AG20443 (cell line): ENCODE results near the gene CACUL1.
"Not testable (repeated sequence)": the region's sequence is repeated elsewhere in the genome, so short reads cannot be mapped to it uniquely, and the experiment has no call there.

Experiments
- DNase-seq: peaks from one replicate; pipeline ENCODE4 v3.0.0; 2012; ENCODE audit warnings: low spot score, mixed read lengths

Gene CACUL1

GRCh38 chr10:118687472-118687871 is 67.3 kb downstream of the CACUL1 start:
- no peak for DNase-seq

- no peak for DNase-seq
These were observed 72.2 kb downstream of the CACUL1 start for GRCh38 chr10:118682533-118682932.

DNA sequence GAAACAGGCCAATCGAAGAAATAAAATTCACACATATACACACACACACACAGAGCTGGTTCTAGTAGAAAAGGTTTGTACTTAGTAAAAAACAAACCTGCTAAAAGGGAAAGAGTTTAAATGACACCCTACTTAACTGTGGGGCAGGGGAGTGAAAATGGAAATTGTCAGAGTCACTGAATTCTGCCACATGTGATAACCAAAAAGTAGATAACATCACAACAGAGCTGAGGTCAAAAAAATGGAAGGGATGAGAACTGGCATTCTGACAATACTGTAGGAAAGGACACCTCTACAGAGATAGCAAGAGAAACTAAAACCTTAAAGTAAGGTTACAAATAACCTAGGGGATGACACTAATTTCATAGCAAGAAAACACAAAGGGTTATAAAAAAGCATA is 74.6 kb downstream of the CACUL1 start:
- DNase-seq: no peak

GRCh38 chr10:118674226-118674919 is 80.4 kb downstream of the CACUL1 start:
- no peak for DNase-seq

DNA sequence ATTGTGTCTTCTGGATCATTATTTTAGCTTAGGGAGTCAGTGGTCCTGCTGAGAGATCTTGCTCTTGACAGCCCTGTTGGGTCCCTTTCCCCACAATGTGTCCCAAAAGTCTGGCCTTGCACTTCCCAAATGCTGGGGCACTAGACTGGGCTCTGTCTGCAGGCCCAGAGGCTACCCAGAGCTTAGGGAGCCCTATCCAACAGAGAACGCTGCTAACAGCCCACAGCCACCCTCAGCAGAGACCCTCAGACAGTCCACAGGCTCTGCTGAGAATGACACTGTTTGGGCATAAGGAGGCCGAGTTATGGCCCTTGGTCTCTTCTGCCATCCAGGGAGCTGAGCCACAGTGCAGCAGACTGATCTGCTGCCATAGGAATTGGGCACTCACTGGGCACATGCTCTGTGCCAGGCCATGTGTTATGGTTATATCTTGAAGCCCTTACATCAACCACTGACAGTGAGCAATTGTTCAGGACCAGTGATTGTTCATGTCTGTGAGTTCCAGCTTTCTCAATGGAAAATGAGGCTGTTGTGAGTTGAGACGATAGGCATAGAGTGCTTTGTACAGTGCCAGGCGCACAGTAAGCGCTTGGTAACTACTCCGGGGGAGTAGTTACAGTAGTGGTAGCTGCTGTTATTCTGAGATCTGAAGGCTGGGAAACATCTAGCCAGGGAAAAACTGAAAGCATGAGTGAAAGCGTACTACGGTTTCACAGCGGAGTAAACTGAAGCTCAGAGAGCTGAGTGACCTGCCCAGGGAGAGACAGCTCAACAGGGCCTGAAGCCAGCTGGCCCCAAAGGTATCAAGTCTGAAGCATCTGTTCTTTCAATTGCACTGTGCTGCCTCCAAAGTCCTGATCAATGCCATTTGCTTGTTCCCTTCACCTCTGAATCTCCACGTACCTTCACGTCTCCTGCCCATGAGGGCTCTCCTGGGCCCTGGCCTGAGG is 81.7 kb downstream of the CACUL1 start:
- DNase-seq: no peak

- no peak for DNase-seq
These were observed 82.6 kb downstream of the CACUL1 start for GRCh38 chr10:118672153-118672552.

- DNase-seq: not testable (repeated sequence)
These were observed 83.5 kb downstream of the CACUL1 start for GRCh38 chr10:118671221-118671620.

DNA sequence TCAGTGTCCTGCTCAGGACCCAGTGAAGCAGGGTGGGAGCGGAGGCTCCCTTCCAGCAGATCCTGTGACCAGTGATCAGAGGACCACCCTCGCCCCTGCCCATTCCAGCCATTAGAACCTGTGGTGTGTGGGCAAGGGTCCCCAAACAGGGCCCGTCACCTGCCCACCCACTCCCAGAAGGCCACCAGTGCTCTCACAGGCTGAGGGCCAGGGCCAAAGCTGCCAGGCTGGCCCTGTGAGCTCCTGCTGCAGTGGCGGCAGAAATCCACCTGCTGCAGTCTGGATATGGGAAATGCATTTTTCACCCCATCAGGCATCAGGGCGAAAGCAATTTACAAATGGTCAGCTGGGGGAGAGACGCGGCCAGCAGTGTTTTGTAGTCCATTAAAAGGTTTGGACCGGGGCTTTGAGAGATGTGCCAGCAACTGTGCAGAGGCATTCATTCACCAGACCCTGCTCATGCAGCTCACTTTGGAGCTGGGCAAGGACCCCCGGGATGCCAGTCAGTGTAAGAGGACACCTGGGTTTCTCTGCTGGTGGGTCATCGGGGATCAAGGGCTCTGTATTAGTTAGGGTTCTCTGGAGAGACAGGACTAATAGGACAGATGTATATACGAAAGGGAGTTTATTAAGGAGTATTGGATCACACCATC is 84.2 kb downstream of the CACUL1 start:
- no peak for DNase-seq

DNA sequence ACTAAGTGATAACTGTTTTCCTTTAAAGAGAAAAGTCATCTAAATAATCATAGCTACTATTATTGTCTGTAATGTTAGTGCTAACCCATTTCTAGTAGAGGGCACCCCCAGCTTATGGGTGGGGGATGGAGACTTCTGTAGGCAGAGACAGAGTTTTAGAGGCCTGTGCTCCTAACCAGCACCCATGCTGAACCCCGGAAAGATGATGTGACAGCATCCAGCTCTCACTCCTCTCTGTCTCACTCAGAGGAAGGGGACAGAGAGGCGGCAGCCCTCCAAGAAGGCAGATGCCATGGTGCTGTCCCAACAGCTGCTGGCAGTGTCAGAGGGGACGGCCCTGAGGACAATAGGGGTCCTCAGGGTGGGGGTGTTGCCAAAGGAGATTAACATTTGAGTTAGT is 84.9 kb downstream of the CACUL1 start:
- no peak for DNase-seq

DNA sequence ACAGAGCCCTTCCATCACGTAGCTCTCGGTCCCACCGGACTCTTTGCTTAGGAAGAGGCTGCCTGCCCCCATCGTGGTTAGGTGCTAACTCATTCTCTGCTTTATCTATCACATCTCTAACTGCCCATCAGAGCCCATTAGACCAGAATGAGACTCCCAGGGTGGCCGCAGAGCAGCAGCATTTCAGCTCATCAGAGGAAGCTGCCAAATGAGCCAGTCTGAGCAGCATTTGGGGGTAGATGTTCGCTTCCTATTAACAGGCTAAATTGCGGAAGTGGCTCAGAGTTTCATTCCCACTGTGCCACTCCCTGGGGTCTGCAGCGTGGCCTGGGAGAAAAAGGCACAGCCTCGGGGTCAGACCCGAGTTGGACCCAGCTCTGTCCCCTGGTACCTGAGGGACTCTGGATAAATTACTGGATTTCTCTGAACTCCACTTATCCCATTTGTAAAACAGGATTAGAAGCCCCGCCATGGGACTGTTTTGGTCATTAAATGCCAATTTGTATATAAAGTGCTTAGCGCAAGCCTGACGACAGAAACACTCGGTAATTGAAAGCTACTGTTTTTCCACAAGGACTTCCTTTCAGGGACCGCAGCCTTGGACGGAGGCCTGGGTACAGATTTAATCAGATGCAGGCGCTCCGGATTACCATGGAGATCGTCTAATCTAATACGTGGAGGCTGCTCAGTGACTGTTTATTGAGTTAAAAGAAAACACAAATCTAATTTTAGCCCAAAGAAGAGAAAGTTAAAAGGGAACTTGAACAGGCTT is 85.6 kb downstream of the CACUL1 start:
- peak; percentile 80 for DNase-seq

GRCh38 chr10:118668228-118668952 is 86.4 kb downstream of the CACUL1 start:
- no peak for DNase-seq

- no peak for DNase-seq
These were observed 87.0 kb downstream of the CACUL1 start for GRCh38 chr10:118667732-118668131.

DNA sequence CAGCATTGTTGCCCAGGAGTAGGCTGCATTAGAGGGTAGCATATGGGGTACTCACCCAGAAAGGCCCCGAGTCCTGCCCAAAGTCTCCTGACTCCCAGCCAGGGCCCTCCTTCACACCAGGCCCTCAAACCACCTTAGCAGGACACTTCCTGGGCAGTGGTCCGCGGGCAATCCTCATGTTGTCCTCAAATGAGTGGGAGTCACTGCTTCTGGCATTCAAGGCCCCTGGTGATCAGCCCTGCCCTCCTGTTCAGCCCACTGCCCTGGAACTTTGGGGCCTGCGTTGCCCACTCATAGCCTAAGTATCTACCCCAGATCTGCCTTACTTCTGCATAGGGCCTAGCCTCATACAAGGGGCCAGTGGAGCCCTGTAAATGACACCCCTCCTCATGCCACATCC is 88.4 kb downstream of the CACUL1 start:
- no peak for DNase-seq

- no peak for DNase-seq
These were observed 90.4 kb downstream of the CACUL1 start for GRCh38 chr10:118664321-118664720.

GRCh38 chr10:118663176-118663575 is 91.6 kb downstream of the CACUL1 start:
- DNase-seq: no peak

GRCh38 chr10:118662228-118663035 is 92.3 kb downstream of the CACUL1 start:
- DNase-seq: no peak

GRCh38 chr10:118658762-118659161 is 96.0 kb downstream of the CACUL1 start:
- DNase-seq: no peak

DNA sequence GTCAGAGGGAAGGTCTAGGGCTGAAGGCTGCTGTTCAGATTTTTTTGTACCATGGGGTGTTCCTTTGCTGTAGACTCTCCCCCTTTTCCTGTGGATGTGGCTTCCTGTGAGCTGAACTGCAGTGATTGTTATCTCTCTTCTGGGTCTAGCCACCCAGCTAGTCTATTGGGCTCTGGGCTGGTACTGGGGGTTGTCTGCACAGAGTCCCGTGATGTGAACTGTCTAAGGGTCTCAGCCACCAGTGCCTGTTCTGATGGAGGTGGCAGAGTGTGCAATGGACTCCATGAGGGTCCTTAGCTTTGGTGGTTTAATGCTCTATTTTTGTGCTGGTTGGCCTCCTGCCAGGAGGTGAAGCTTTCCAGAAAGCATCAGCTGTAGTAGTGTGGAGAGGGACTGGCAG is 96.6 kb downstream of the CACUL1 start:
- not testable (repeated sequence) for DNase-seq

GRCh38 chr10:118645294-118645693 is 109.5 kb downstream of the CACUL1 start:
- not testable (repeated sequence) for DNase-seq

- DNase-seq: no peak
These were observed 112.5 kb downstream of the CACUL1 start for GRCh38 chr10:118642228-118642627.
